NCI-H69 (cell line): ENCODE measurements around the gene ANTKMT.

Source experiments
- DNase-seq: peaks from one replicate; lab custom pipeline; 2025; lab: John Stamatoyannopoulos, UW

The ANTKMT gene

GRCh38 chr16:700684-701584, 20.0 kb upstream of the ANTKMT start:
- no peak for DNase-seq

- DNase-seq: no peak
Measured at GRCh38 chr16:702341-702740, 18.6 kb upstream of the ANTKMT start.

- no peak for DNase-seq
Measured at GRCh38 chr16:703406-703805, 17.5 kb upstream of the ANTKMT start.

GRCh38 chr16:704047-704446, 16.9 kb upstream of the ANTKMT start:
- DNase-seq: no peak

GRCh38 chr16:704552-705380, 16.2 kb upstream of the ANTKMT start:
- DNase-seq: peak; percentile 36

GRCh38 chr16:705431-706188, 15.3 kb upstream of the ANTKMT start, which contains the start of gene FBXL16:
TSS of gene FBXL16 (minus strand) at chr16:705801. CDS start at chr16:697405, 8,396 bp downstream.
- DNase-seq: peak; percentile 97

- DNase-seq: peak; percentile 81
Measured at GRCh38 chr16:706189-707061, 14.5 kb upstream of the ANTKMT start.

GRCh38 chr16:707062-707538, 13.8 kb upstream of the ANTKMT start:
- DNase-seq: peak; percentile 87

- peak; percentile 40 for DNase-seq
Measured at GRCh38 chr16:708019-708418, 12.9 kb upstream of the ANTKMT start.

GRCh38 chr16:708959-709358, 12.0 kb upstream of the ANTKMT start:
- no peak for DNase-seq

- DNase-seq: peak; percentile 98
Measured at GRCh38 chr16:709566-710499, 11.1 kb upstream of the ANTKMT start.

- DNase-seq: no peak
Measured at GRCh38 chr16:710500-711075, 10.4 kb upstream of the ANTKMT start.

- DNase-seq: peak; percentile 71
Measured at GRCh38 chr16:711084-711483, 9.9 kb upstream of the ANTKMT start.

GRCh38 chr16:711548-712320, 9.2 kb upstream of the ANTKMT start:
- peak; percentile 88 for DNase-seq

- DNase-seq: peak; percentile 85
Measured at GRCh38 chr16:712740-713250, 8.2 kb upstream of the ANTKMT start.

GRCh38 chr16:714079-714478, 6.9 kb upstream of the ANTKMT start:
- DNase-seq: no peak

- peak; percentile 97 for DNase-seq
Measured at GRCh38 chr16:714558-715476, 6.1 kb upstream of the ANTKMT start, which contains the start of gene METRN. TSS of gene METRN (plus strand) at chr16:715118. CDS start at chr16:715290, 172 bp downstream.
